SK-N-SH treated with all-trans-retinoic acid at 6 μM for 48 hours (cell line): ENCODE measurements around the gene MOCS3.

ENCODE experiments used
- ATAC-seq: fragments of 200-7000 bp; cut with Tn5 transposase; 3 replicates; pipeline ENCODE4 v1.9.1; 2020; ENCODE audit warnings: mild to moderate bottlenecking, moderate library complexity
- ARNTL ChIP-seq: fragments of 450-650 bp; formaldehyde crosslinking; IDR thresholded peaks from 2 replicates; pipeline ENCODE4 v1.5.0; 2020; ENCODE audit warnings: low read depth, mild to moderate bottlenecking, moderate library complexity, borderline replicate concordance
- BACH2 ChIP-seq: fragments of 250-450 bp; sonication (Bioruptor Pico); IDR thresholded peaks from 2 replicates; pipeline ENCODE4 v1.9.0; 2021; ENCODE audit warnings: mild to moderate bottlenecking, borderline replicate concordance
- CREB5 ChIP-seq: fragments of 250-450 bp; sonication (Bioruptor Pico); IDR thresholded peaks from 2 replicates; pipeline ENCODE4 v1.5.1; 2020; ENCODE audit warnings: low read depth, mild to moderate bottlenecking, moderate library complexity
- CSDC2 ChIP-seq: fragments of 250-450 bp; sonication (Bioruptor Pico); IDR thresholded peaks from 2 replicates; pipeline ENCODE4 v1.5.0; 2020; ENCODE audit warnings: mild to moderate bottlenecking, moderate library complexity
- ESRRG ChIP-seq: fragments of 250-450 bp; sonication (Bioruptor Pico); IDR thresholded peaks from 2 replicates; pipeline ENCODE4 v1.6.1; 2021; ENCODE audit warnings: mild to moderate bottlenecking
- GLIS3 ChIP-seq: fragments of 250-450 bp; sonication (Bioruptor Pico); IDR thresholded peaks from 2 replicates; pipeline ENCODE4 v1.5.0; 2020; ENCODE audit warnings: mild to moderate bottlenecking, moderate library complexity
- OSR1 ChIP-seq: fragments of 250-450 bp; sonication (Bioruptor Pico); IDR thresholded peaks from 2 replicates; pipeline ENCODE4 v1.8.0; 2022; ENCODE audit warnings: moderate library complexity, mild to moderate bottlenecking, inconsistent platforms
- PATZ1 ChIP-seq: fragments of 250-450 bp; sonication (Bioruptor Pico); IDR thresholded peaks from 2 replicates; pipeline ENCODE4 v1.8.0; 2020; ENCODE audit warnings: mild to moderate bottlenecking, moderate library complexity, borderline replicate concordance
- POU6F1 ChIP-seq: fragments of 250-450 bp; sonication (Bioruptor Pico); IDR thresholded peaks from 2 replicates; pipeline ENCODE4 v1.8.0; 2021; ENCODE audit warnings: low read depth, mild to moderate bottlenecking, moderate library complexity, borderline replicate concordance
- PPARA ChIP-seq: fragments of 250-450 bp; sonication (Bioruptor Pico); IDR thresholded peaks from 2 replicates; pipeline ENCODE4 v1.5.0; 2020; ENCODE audit warnings: mild to moderate bottlenecking, borderline replicate concordance
- RARB ChIP-seq: fragments of 250-450 bp; sonication (Bioruptor Pico); IDR thresholded peaks from 2 replicates; pipeline ENCODE4 v1.8.0; 2021; ENCODE audit warnings: mild to moderate bottlenecking, moderate library complexity
- SNAI2 ChIP-seq: fragments of 250-450 bp; sonication (Bioruptor Pico); IDR thresholded peaks from 2 replicates; pipeline ENCODE4 v1.5.0; 2020; ENCODE audit warnings: mild to moderate bottlenecking, moderate library complexity
- TCF4 ChIP-seq: fragments of 250-450 bp; sonication (Bioruptor Pico); IDR thresholded peaks from 2 replicates; pipeline ENCODE4 v1.8.0; 2021; ENCODE audit warnings: mild to moderate bottlenecking, moderate library complexity, borderline replicate concordance
- TSHZ2 ChIP-seq: fragments of 250-450 bp; sonication (Bioruptor Pico); IDR thresholded peaks from 2 replicates; pipeline ENCODE4 v1.5.0; 2020; ENCODE audit warnings: mild to moderate bottlenecking, moderate library complexity
- ZC3H10 ChIP-seq: fragments of 250-450 bp; sonication (Bioruptor Pico); IDR thresholded peaks from 2 replicates; pipeline ENCODE4 v1.5.1; 2021; ENCODE audit warnings: mild to moderate bottlenecking, moderate library complexity
- ZFP3 ChIP-seq: fragments of 250-450 bp; sonication (Bioruptor Pico); IDR thresholded peaks from 2 replicates; pipeline ENCODE4 v1.5.0; 2020; ENCODE audit warnings: mild to moderate bottlenecking, moderate library complexity
- ZFP30 ChIP-seq: fragments of 450-650 bp; formaldehyde crosslinking; IDR thresholded peaks from 2 replicates; pipeline ENCODE4 v1.5.0; 2022; ENCODE audit warnings: mild to moderate bottlenecking, moderate library complexity
- ZNF70 ChIP-seq: fragments of 450-650 bp; formaldehyde crosslinking; IDR thresholded peaks from 2 replicates; pipeline ENCODE4 v1.5.0; 2020; ENCODE audit warnings: mild to moderate bottlenecking, moderate library complexity
- ZNF8 ChIP-seq: fragments of 450-650 bp; formaldehyde crosslinking; IDR thresholded peaks from 2 replicates; pipeline ENCODE4 v1.5.0; 2020; ENCODE audit warnings: mild to moderate bottlenecking, moderate library complexity

The MOCS3 gene

GRCh38 chr20:50958615-50959542, at the start of gene MOCS3:
TSS of gene MOCS3 (plus strand) at chr20:50958818. CDS start at chr20:50958843, 25 bp downstream.
- TF ChIP-seq ZNF8 (CRISPR knock-in tag) (no peak), CSDC2 (CRISPR knock-in tag) (no peak), CREB5 (CRISPR knock-in tag) (no peak)
- ATAC-seq: peak; percentile 87

- ATAC-seq: no peak
- no peak for TF ChIP-seq POU6F1 (CRISPR knock-in tag)
- no peak for TF ChIP-seq TCF4 (CRISPR knock-in tag)
- TF ChIP-seq ARNTL (CRISPR knock-in tag): no peak
- TF ChIP-seq TSHZ2 (CRISPR knock-in tag): no peak
- TF ChIP-seq ZNF70 (CRISPR knock-in tag): no peak
- TF ChIP-seq OSR1: no peak
- TF ChIP-seq ZNF8 (CRISPR knock-in tag): no peak
- no peak for TF ChIP-seq PATZ1
- no peak for TF ChIP-seq CREB5 (CRISPR knock-in tag)
- no peak for TF ChIP-seq GLIS3 (CRISPR knock-in tag)
- TF ChIP-seq BACH2: no peak
- no peak for TF ChIP-seq CSDC2 (CRISPR knock-in tag)
- TF ChIP-seq ZC3H10 (CRISPR knock-in tag): no peak
- TF ChIP-seq SNAI2 (CRISPR knock-in tag): no peak
- TF ChIP-seq ZFP30: no peak
- TF ChIP-seq PPARA: no peak
- no peak for TF ChIP-seq ZFP3 (CRISPR knock-in tag)
- TF ChIP-seq, all 23 proteins: peak for 0
These were observed 49.2 kb upstream of the MOCS3 start for GRCh38 chr20:50909413-50909812.

GRCh38 chr20:50911030-50911429, 47.6 kb upstream of the MOCS3 start:
- ATAC-seq: peak; percentile 79
- TF ChIP-seq SNAI2 (CRISPR knock-in tag) (no peak), TCF4 (CRISPR knock-in tag) (peak; percentile 70)

GRCh38 chr20:50911716-50912115, 46.9 kb upstream of the MOCS3 start:
- TF ChIP-seq PPARA (no peak), ZFP3 (CRISPR knock-in tag) (no peak), RARB (CRISPR knock-in tag) (no peak), PATZ1 (no peak), ZFP30 (no peak), ESRRG (no peak)
- ATAC-seq: no peak
